Hindlimb muscle (tissue), 1 donor: ENCODE measurements around the gene PCGF2. TPM values are rescaled to one million over a fixed set of nuclear protein-coding genes. Genes with fewer than 3 reads are reported as not detected.

Experiments used
- DNase-seq: peaks from one replicate; pipeline ENCODE4 v3.0.0-alpha.2; 2013
- polyA plus RNA-seq: library from polyadenylated mRNA; unstranded; fragments of 120-200 nt; gene quantifications from one replicate; pipeline ENCODE4 v1.2.1, GENCODE V29; 2013; ENCODE audit not compliant: insufficient read length

Gene PCGF2
- polyA plus RNA-seq, 1 donor = 32.7 TPM

GRCh38 chr17:38702916-38703741 is 45.0 kb downstream of the PCGF2 start:
- no peak for DNase-seq

- peak; percentile 91 for DNase-seq
Measured at GRCh38 chr17:38702166-38702915, 45.8 kb downstream of the PCGF2 start.

DNA sequence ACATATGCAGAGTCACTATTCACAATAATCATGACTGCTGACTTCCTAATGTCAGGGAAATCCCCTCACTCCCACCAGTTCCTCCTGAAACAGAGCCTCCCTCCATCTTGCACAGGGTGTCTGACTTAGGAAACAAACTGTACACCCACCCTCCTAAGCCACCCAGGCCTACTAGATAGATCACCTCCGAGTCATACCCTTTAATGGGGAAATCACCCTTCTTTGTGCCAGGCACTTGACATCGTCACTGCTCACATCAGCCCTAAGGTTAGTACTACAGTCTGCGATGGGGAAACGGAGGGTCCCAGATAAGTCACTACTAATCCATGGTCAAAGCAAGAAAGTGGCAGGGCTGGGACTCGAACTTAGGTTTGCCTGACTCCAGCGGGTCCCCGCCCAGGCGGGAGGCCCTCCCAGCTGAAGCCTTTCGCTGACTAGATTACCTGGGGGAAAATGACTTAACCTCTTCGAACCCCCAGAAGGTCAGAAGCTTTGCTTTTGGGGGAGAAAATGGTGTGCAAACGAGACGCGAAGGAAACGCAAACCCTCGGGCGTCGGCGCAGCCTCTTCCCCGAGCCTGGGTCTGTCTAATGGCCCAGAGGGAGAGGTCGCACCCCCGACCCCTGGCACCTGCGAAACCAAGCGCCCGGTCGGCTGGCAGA is 46.5 kb downstream of the PCGF2 start:
- no peak for DNase-seq

GRCh38 chr17:38698760-38699159 is 49.4 kb downstream of the PCGF2 start:
- no peak for DNase-seq

GRCh38 chr17:38697061-38697820 is 50.9 kb downstream of the PCGF2 start:
- no peak for DNase-seq

DNA sequence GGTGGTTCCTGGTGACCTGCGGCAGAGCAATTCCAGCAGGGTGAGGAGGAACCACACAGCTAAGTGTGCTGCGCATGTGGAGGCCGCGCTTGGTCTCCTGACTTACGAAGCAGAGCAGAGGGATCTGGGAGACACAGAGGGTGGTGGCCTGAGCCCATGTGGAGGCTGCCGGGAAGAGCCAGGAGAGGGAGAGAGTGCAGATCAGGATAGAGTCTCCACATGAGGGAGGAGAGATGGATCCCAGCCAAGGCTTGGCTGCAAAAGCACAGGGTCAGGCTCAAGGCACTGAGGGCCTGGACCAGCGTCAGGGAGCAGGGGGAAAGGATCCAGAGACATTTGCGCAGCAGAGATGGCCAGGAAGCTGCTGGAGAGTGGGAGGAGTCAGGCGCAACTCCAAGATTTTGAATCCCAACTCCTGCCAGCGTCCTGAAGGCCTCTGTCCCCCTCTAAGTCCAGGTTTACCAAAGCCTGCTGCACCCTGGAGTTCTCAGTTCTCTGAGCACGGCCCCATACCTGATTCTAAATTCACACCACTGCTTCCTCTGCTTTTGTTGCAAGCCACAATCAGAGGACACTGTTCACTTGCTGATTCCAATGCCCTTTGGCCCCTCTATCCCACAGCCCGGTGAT is 54.3 kb downstream of the PCGF2 start:
- peak; percentile 92 for DNase-seq

DNA sequence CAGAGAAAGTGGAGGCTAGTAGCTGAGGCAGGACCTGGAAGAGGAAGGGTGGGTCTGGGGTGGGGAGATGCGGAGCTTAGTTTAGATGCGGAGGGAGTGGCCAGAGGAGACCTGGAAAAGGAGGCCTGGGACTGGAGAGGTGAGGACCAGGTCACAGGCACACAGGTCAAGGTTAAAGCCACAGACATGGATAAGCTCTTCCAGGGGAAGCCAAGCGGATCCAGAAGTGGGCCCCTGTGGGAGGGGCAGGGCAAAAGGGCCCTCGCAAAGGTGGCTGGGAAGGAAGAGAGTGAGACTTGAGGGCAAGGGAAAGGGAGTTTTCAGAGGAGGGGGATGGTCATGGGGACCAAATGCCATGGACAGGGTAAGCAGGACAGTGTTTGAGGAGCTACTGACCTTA is 57.0 kb downstream of the PCGF2 start:
- no peak for DNase-seq

DNA sequence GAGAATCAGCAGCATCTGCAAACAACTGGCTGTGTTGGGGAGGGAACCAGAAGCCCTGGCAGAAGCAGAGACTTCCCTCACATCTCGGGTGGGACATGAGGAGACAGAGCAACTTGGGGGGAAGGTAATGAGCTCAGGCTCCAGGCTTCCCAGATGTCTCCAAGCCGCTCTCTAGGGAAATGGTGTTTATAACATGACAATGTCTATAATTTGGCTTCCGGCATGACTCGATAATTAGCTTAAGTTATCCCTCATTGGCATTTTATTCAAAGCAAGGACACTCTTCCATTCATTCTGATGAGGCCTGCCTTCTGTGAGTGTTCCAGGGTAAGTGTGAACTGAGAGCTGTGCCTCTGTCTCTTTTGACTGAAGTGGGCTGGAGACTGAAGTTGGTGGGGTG is 57.8 kb downstream of the PCGF2 start:
- DNase-seq = no peak

DNA sequence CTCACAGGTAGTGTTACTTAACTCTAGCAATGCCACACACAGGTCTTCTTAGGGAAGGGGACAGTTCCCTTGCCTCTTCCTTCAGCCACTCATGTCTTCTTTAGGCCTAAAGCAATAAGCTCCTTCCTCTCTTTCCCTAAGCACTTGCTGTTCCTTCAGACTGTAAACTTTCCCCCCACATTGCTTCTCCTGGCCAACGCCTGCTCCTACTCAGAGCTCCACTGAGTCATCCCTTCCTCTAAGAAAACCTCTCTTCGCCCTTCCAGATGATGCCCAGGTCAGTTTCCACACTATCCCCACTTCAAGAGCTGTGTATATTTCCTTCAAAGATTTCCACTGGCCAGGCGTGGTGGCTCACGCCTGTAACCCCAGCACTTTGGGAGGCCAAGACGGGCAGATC is 60.9 kb downstream of the PCGF2 start:
- DNase-seq = no peak

- no peak for DNase-seq
Measured at GRCh38 chr17:38685491-38685890, 62.6 kb downstream of the PCGF2 start.

Other genes with a start within 250 kb of the PCGF2 start
- 1.2 TPM for gene SRCIN1, start 142.4 kb downstream of the PCGF2 start, polyA plus RNA-seq
- gene EPOP, start 73.4 kb downstream of the PCGF2 start, polyA plus RNA-seq = 0.48 TPM
- 81.8 TPM for gene MLLT6, start 43.1 kb downstream of the PCGF2 start, polyA plus RNA-seq
- 16.8 TPM for gene CISD3, start 18.0 kb downstream of the PCGF2 start, polyA plus RNA-seq
- 67.5 TPM for gene PSMB3, start 4.4 kb upstream of the PCGF2 start, polyA plus RNA-seq
- gene PIP4K2B, start 51.2 kb upstream of the PCGF2 start, polyA plus RNA-seq = 72.5 TPM
- 14.9 TPM for gene CWC25, start 77.0 kb upstream of the PCGF2 start, polyA plus RNA-seq
- 2,574 TPM for gene RPL23, start 105.4 kb upstream of the PCGF2 start, polyA plus RNA-seq
- 74.6 TPM for gene LASP1, start 121.7 kb upstream of the PCGF2 start, polyA plus RNA-seq
- gene FBXO47, start 219.1 kb upstream of the PCGF2 start, polyA plus RNA-seq = not detected